Uterus (tissue), 2 donors: ENCODE results near the gene CCSER1.

Experiments
- CTCF ChIP-seq, 4 experiments: fragments of 200-600 bp in 2 of 4; fragments of 450-650 bp in 2 of 4; sonication (generic) in 2 of 4; IDR thresholded peaks; one replicate each; pipeline ENCODE4 v1.5.1; 2016 to 2019; ENCODE audit warnings: antibody characterized with exemption in 4 of 4, mild to moderate bottlenecking in 2 of 4, moderate library complexity in 1 of 4
- POLR2A ChIP-seq, 2 donors: fragments of 450-650 bp; IDR thresholded peaks; one replicate each; pipeline ENCODE4 v1.6.1; 2016; ENCODE audit warnings: antibody characterized with exemption in 2 of 2, mild to moderate bottlenecking in 1 of 2, moderate library complexity in 1 of 2

GRCh38 chr4:90120037-90120436 lies 7.2 kb upstream of the CCSER1 start:
- TF ChIP-seq CTCF (IDR thresholded peaks at IDR 0.05) (no peak), POLR2A (IDR thresholded peaks at IDR 0.05) (no peak)
